Anterior cingulate cortex (tissue), 58 donors: ENCODE data around the gene TEN1.
"Not testable (repeated sequence)": the region's sequence is repeated elsewhere in the genome, so short reads cannot be mapped to it uniquely, and the experiment has no call there.

ENCODE experiments used
- DNase-seq, 58 donors: peaks; one replicate each; lab custom pipeline; 2025; lab: John Stamatoyannopoulos, UW

TEN1 gene

DNA sequence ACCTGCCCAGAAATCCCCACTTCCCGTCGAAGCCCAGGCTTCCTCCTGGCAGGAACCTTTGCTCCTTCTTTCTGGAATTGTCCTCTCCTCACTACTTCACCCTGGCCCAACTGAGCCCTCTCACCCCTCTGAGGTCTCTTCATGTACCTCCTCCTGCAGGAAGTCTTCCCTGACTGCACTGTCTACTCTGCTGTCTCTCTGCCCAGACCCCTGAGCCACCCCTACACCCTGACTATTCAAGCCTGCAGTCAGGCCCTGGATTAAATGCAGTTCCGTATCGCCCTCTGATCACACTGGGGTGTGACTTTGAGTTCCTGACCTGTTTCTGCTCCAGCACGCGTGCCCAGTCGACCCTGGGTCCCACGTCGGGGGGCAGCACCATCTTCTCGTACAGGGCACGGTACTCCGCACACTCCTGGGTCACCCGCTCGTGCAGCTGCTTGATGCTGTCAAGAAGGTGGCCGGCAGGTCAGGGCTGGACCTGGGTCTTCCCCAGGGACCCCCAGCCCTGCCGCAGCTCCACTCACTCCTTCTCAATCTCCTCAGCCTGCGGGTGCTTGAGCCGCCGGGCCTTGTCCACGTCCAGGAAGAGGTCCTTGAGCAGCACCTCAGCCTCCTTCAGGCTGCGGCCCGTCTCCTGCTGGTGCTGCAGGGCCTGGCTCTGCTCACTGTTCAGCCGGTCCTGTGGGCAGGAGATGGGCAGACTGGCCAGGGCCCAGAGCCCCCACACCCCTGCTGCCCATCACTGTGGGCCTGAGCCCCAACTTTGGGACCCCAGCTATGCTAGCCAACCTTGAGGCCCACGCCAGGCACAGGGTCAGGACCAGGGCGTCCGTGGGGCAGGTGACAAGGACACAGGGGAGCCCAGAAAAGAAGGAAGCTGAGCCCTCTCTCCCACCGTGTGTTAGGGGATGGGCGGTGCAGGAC lies 44.2 kb downstream of the TEN1 start:
- DNase-seq, result no peak

DNA sequence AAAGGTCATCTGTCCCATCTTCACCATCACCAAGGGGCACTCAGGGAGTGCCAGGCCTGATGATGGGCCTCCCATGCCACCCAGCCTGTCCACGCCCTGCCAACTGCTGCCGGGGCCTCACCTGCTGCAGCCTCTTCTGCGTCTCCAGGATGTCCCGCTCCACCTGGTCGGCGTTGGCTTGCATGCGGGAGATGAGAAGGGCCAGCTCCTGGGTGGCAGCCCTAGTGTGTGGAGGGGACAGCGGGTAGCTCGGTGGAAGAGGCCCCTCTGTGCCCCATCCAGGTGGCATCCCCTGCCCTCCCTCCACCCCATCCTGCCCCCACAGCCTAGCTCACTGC lies 44.8 kb downstream of the TEN1 start:
- DNase-seq, result no peak

DNA sequence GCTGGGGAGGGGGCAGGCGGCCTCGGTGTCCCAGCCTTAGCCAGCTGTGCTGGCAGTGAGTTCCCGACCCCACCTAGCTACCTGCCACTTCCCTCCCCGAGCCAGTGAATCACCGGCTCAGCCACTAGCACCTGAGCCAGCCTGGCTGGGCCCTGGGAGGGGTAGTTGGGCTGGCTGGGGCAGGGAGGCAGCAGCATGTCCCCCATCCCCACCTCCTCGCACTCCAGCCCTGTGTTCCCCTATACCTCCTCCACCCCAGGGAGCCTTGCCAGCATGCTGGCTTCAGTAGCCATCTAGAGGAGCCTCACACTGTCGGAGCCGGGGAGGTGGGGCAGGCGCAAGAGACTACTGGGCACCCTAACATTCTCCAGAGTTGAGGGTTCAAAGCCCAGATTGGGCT lies 45.3 kb downstream of the TEN1 start:
- DNase-seq, result no peak

DNA sequence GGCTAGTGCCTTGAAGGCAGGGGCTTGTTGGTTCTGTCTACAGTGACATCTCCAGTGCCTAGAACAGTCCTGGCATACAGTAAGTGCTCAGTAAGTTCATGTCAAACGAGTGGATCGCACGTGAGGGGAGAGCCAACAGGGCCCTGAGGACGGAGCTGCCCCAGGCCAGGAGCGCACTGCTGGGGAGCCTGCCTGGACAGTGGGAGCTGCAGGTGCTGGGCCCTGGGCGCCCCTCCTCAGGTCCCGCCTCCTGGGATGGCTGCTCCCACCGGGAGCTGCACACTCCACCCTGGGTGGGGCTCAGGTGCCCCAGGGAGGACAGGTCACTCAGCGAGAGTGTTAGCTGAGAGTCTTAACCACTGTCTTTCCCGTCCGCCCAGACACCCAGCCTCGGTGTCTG lies 46.3 kb downstream of the TEN1 start:
- DNase-seq, result no peak

DNA sequence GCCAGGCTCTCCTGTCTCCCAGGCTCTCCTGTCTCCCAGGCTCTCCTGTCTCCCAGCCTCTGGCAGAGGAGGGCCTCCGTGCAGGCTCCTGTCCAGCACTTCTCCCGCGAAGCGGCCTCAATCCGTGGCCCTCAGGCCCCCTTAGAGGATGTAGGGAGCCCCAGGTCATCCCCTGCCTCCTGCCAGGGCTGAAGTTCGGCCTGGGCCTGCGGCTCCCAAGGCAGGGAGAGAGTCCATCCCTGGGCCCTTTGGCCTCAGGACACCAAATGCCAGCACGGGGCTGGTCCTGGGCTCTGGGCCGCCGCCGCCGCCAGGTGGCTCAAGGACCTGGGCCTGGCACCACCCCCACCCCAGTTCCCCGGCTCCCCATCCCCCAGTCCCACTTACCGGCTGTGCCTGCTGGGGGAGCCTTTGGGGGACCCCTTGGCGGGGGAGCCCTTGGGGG lies 47.7 kb downstream of the TEN1 start:
- no peak for DNase-seq

DNA sequence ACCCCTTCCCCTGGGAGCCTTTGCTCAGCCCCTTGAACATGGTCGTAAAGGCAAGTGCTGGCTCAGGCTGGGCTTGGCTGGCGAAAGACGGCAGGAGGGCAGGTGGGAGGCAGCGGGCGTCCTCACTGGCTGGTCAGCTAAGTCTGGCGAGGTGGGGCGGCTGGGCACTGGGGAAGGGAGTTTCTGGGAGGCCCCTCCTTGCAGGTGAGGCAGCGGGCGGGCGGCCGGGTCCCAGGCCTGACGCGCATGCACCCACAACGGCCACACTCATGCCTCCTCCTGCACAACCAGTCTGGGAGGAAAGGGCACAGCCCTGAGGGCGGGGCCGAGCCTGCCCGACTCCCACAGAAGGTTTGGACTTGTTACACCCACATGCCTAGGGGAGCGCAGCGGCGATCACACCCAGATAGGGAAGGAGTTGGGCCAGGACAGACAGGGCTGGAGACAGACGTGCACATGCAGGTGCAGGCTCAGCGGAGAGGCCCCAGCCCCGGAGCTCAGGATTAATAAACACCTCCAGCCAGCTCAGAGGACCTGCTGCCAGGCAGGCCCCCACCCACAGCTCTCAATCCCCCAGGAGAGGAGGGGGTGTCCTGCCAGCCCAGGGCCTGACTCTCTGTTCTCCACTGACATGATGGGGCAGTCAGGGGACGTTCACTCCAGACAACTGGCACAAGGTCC lies 48.3 kb downstream of the TEN1 start, which contains the start of gene EVPL:
EVPL (minus strand) TSS at position 148 of the 681 bp plus-strand sequence; CDS start at position 40, 108 bp downstream.
- no peak for DNase-seq

DNA sequence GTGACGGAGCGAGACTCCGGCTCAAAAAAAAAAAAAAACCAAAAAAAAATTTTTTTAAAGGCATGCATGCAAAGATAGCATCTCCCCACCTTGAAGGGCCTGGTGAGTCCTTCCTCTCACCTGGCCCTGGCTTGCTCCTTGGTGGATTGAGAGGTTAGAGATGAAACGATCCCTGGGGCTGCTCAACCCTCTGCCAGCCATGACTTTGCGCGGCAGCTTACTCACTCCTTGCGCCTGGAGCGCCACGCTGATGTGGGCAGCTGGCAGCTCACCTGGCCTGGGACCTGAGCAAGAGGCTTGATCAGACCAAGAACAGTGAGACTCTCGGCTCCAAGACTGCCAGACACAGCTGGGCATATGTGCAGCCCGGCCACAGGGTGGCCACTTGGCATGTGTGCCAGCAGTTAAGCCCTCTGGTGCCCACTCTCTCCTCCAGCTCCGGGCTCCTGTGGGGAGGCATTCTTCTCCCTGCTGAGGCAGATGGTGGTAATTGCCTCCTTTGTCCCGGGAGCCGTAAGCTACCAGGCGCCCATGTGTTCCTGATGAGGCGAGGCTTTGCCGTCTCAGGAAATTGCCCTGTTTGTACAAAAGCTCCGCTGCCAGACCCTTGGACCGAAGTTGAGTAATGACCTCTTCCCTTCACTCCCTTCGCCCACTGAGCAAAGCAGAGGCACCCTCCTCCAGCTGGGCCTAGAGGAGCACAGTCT lies 53.2 kb downstream of the TEN1 start:
- DNase-seq, result peak in 1 of 58 donors; percentile 9

DNA sequence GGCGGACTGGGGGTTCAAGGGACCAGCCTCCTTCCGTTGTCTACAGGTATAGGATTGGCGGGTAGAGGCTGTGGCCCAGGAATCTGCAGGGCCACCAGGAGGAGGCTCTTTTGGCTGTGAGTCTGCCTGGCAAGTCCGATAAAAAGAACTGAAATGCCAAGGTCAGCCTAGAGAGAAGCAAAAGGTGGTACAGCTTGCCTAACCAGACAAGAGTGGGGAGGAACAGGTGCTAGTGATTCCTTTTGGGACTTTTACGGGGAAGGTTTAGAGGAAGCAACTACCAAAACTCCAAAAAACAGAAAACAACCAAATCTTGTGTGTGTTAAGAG lies 53.7 kb downstream of the TEN1 start:
- no peak for DNase-seq

DNA sequence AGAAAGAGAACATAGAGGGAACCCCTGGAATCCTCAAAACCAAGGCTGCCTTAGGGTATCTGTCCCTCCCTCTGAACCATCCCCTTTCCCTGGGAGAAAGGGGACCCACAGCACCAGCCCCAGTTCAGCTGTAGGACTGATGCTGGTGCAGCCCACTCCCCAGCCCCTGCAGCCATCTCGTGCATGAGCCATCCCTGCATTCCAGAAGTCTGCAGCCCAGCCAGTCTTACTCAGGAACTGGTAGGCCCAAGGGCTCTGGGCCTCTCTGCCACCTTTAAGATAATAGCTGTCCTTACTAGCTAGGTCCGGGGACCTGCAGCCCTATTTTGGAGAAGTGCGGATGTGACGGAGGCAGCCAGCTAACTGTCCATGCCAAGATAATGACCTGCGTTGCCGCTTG lies 54.1 kb downstream of the TEN1 start:
- DNase-seq, result no peak

DNA sequence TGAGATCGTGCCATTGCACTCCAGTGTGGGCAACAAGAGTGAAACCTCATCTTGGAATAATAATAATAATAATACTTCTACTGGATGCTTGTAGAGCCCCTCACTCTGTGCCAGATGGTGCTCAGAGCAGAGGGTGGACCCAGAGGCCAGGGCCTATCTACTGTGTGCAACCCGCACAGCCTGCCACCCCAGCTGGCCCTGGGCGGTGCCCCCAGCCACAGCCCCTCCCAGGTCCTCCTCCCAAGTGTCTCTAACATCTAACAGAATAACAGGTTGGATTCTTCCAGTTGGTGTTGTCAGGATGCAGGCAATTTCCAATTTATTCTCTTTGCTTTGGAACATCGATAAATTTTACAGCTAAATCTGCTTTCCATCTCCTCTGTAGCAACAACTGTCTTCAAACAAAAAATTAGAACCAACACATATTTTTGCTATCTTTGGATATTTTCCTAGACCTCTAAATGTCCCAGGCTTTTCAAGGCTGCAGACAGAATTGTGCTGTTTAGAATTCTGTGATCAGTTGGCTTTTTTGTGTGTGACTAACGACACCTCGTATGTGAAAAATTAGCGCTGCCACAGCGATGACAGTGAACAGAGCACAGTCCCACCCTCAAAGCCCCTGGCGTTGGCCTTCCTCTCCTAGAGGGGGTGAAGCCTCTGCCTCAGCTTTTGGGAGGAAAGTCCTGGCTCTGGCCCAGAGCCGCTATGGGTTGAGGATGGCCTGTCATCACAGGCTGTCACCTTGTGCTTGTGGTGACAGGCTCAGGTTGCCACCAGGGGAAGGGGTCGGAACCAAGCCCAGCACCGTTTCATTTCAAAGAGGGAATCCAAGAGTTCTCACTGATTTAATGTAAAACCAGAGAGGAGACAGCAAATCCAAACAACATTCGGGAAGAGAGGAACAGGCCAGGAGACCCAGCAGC lies 55.6 kb downstream of the TEN1 start:
- no peak for DNase-seq

DNA sequence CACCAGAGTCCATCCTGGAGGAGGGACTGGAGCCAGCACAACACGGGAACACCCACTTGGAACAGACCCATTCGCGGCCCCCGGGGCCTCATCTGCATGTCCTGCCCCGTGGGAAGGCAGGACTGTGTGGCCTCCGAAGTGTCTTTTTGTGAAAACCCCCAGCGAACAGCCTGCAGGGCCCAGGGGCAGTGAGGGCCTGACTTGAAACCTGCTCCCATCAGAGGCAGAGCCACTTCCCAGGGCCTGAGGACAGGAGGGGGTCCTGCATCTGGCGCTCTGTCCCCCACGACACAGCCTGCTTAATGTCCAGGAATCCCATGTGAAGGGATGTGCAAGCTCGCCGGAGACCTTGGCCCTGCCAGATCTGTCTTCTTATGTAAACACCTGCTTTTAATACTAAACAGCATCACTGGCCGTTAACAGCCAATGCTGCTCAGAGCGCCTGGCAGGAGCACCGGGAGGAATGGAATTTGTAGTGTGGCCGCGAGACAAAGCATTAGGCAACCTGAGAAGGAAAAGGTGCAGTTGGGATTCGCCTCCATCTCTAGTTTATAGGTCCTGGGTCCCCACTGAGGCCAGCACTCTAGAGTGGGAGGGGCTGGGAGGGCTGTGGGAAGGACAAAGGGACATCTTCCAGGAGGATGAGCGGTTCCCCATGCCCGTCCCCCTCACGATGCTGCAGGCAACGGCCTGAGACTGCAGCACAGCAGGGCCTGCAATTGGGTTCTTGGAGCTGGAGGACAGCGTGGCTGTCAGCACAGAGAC lies 57.6 kb downstream of the TEN1 start:
- no peak for DNase-seq

DNA sequence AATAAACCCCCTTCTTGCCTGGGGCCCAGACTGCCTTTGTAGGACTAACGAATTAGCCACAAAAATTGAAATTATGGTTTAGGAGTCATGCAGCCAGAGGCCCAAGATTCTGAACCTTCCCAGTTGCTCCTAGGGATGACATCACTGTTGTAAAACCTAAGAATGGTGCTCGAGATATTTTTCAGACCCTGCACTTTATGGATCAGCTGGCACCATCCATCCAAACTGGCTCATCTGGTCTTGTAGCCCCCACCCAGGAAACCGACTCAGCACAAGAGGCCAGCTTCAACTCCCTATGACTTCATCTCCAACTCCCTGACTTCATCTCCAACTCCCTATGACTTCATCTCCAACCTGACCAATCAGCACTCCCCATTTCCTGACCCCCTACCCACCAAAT lies 59.0 kb downstream of the TEN1 start:
- DNase-seq, result no peak

DNA sequence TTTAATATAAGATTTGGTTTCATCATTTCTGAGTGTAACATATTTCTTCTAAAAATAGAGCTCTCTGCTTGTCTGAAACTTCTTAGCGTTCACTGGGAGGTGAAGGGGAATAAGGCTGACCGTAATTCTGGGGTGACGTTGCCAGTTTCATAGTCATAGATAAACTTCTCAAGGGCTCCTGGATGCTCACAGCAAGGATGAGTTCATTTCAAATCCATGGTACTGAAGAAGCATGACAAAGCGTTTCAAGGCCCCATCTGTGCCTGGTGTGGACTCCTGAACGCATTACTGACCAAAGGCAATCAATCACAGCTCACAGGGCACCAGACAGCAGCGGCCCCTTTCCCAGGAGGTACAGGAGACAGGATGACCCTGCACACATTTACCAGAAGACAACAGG lies 60.1 kb downstream of the TEN1 start:
- no peak for DNase-seq

DNA sequence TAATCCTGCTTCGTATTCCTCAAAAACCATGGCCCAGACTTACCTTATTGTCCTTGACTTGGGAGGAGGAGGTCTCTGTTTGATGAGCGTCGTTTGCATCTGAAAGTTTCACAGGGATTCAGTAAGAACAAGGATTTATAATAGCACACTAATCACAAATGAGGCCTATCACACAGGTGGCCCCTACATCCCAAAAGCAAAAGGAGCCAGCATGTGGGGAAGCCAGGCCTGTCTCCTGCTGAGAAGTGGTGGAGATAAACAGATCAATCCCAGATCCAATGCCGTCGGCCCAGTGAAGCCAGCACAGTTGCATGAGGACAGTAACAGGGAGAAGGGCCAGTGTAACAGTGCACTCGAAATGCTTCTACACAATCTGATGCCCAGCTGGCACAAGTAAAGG lies 61.3 kb downstream of the TEN1 start:
- DNase-seq, result no peak

DNA sequence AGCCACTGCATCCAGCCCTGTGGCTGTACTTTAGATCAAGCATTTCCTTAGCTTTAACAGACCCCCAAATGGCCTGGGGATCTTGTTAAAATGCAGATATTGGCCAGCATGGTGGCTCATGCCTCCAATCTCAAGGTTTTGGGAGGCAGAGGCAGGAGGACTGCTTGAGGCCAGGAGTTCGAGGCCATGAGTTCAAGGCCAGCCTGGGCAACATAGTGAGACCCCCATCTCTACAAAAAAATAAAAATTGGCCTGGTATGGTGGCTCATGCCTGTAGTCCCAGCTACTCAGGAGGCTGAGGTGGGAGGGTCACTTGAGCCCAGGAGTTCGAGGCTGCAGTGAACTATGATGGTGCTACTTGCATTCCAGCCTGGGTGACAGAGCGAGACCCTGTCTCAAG lies 63.8 kb downstream of the TEN1 start:
- not testable (repeated sequence) for DNase-seq

DNA sequence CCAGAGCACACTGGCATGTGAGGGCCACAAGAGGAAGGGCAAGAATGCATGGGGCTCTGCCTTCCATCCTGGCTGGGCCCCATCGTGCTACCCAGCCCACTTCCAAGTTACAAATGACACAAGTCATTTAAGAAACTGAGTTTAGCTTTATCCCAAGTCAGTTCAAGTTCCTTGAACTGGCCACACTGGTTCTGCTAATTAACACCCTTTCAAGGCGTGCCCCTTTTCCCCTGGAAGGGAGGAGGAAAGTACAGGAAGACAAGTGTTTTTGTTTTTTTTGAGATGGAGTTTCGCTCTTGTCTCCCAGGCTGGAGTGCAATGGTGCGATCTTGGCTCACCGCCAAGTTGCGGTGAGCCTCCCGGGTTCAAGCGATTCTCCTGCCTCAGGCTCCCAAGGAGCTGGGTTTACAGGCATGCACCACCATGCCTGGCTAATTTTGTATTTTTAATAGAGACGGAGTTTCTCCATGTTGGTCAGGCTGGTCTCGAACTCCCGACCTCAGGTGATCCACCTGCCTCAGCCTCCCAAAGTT lies 65.5 kb downstream of the TEN1 start:
- DNase-seq, result not testable (repeated sequence)

DNA sequence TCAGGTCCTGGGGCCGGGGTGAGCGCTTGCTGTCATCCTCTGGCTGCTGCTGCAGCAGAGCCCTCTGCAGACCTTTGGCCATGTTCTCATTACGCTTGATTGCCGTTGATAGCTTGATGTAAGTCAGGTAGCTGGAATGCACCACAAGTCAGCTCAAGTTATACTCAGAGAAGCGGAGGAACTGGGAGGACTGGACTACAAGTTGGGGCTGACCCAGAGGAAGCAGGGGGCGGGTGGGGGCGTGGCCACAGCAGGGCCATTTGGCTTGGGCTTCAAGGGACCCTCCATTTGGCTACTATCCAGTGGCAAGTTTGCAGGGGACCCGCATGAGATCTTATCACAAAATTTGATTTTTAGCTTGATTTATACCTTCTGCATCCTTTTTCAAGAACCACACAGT lies 67.0 kb downstream of the TEN1 start:
- no peak for DNase-seq

DNA sequence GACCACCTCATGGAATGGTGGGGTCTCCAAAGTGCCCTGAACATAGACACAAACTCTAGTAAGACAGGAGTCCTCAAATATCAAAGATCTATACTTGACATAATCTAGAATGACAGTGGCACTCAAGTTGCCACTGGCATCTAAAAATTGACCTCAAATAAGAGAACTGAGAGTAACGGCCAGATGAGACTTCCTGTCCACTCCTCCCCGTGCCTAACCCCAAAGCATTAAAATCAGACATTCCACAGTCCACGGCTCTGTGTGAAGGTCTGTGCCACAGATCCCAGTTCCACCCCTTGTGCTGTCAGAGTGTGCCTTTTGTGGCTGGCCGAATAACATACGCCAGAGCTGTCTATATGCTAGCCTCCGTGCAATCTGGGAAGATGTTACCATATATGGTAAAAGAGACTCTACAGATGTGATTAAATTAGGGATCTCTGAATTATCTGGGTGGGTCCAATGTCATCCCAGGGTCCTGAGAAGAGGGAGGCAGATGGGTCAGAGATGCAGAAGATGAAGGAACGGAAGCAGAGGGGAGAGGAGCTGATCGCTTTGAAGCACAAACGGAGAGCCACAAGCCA lies 69.1 kb downstream of the TEN1 start:
- no peak for DNase-seq

DNA sequence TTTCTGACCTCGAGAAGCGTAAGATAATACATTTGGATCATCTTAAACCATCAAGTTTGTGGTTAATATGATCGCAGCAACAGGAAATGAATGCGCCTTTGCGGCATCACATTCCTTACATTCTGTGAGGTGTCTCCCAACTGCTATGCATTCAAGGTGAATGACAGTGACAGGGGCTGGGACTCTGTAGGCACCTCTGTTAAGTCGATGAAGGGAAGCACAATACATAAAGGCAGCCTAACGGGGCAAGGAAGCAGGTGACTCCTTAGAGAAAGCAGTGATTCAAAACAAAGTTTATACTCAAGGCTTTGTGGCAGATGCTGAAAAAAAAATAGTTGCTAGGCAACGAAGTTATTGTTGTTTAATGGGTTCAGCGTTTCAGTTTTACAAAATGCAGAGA lies 69.7 kb downstream of the TEN1 start:
- DNase-seq, result no peak
